HUDEP-2 (cell line): ENCODE measurements around the gene ATXN1.

ENCODE experiments used
- DNase-seq, 76 experiments: peaks; one replicate each; lab custom pipeline; 2025; ENCODE audit not compliant: unreplicated experiment in 76 of 76; lab: John Stamatoyannopoulos, UW

ATXN1 gene

DNA sequence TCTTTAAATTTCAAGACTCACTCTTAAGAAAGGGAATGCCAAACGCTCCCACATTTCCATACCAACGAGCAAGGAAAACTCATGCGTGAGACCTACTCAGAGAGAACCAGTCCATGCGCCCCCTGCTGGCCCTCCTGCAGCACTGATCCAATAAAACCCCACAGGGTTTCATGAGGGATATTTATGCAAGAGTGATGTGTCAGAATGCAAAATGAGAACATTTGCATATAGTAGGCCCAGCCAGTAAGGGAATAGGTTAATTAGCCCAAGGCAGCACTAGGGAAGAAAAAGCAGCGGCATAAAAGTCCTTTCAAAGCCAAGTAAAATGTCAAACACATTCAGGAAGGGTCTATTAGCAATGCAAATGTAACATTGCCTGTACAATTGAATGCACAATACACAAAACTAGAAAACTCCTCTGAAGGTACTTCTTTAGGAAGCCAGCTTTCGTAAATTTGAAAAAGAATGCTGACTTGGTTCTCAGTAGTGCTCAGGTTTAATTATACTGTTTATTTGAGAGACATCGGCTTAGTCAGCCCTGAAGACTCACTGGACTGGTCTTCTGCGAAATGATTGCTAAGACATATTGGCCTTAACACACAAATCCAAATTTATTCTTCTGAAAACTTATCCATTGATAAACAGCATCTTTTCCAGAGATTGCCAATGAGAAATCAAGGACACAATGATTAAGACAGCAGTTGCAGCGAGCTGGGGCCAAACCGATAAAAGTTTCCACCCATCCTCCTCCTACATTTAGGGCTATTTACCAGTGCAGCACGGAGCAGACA lies 429.7 kb downstream of the ATXN1 start:
- DNase-seq = peak in 54 of 76 experiments; percentile 9 to 71 (median 42)

DNA sequence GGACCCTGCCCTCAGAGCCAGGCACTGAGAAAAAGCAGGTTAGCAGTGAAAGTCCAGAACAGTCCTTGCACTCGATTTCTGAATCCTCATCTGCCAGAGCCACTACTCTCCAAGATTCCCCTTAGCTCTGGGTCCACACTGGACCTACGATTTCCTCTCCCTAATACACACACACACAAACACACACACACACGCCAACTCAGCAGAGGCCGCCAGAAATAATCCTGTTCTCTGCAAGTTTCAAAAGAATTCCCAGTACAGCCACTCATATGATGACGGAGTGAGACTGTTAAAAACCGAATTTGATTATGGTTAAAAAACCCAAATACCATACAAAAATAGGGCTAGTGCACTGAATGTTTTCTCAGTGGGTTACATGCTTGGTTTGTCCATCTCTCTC lies 432.0 kb downstream of the ATXN1 start:
- no peak for DNase-seq

DNA sequence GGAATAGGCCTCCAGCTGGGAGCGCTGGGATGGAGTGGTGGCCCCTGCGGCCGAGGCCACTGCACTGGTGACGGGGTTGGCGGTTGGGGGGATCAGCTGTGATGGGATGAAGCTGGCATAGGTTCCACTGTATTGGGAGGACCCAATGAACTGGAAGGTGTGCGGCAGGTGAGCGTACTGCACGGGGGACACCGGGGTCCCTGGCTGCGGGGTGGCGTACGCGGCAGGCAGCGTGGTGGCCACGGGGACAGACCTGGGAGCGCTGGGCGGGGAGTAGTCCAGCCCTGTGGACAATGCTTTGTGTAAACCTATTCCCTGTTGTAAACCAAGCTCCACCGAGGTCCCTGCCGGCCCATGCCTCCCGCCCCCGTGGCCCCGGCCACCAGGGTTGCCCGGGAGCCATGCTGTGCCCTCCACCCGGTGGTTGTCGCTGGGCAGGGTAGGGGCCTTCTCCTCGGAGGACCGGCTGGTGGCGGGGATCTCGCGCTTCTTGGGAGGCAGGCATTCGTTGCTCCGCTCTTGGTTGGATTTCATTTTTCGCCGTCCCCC lies 433.4 kb downstream of the ATXN1 start:
- DNase-seq = no peak

DNA sequence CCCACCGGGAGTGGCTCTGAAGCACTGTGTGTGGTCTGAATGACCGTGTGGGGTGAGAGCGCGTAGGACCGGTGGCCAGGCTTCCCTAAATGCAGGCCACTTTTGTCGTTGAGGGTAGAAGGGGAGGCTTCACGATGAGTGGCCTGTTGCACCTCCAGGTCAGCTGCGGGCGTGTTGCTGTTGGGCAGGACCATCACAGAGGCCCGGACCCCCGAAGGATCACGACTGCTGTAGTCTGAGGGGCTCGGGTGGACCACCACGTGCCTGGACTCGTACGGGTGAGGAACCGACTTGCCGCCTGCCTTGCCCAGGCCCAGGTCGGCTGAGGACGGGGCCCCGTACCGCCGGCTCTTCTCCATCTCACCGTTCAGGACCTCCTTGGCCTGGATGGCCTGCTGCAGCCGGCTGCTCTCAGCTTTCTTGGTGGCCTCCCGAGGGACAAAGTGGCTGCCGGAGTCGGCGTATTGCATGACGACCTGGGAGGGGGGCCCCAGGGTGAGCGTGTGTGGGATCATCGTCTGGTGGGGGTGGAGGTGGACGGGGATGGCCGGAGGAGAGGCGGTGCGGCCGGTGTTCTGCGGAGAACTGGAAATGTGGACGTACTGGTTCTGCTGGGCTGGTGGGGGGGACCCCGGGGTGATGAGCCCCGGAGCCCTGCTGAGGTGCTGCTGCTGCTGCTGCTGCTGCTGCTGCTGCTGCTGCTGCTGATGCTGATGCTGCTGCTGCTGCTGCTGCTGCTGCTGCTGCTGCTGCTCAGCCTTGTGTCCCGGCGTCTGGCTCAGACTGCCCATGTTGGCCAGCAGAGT lies 434.1 kb downstream of the ATXN1 start:
- DNase-seq = no peak

DNA sequence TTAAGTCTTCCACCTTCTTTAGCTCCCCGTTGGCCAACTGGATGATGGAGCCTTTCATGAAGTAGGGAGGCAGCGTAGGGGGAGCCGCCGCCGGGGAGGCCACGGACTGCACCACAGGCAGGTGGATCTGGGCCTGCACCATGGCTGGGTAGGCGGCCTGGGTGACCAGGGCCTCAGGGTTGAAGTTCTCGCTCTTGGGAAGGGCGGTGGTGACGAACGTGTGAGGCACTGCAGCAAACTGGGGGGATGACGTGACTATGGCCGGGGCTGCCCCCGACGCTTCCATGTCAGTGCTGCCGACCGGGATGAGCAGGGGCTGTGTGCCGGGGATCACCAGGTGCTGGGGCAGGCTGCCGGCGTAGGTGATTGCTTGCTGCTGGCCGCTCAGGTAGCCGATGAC lies 434.7 kb downstream of the ATXN1 start:
- no peak for DNase-seq

DNA sequence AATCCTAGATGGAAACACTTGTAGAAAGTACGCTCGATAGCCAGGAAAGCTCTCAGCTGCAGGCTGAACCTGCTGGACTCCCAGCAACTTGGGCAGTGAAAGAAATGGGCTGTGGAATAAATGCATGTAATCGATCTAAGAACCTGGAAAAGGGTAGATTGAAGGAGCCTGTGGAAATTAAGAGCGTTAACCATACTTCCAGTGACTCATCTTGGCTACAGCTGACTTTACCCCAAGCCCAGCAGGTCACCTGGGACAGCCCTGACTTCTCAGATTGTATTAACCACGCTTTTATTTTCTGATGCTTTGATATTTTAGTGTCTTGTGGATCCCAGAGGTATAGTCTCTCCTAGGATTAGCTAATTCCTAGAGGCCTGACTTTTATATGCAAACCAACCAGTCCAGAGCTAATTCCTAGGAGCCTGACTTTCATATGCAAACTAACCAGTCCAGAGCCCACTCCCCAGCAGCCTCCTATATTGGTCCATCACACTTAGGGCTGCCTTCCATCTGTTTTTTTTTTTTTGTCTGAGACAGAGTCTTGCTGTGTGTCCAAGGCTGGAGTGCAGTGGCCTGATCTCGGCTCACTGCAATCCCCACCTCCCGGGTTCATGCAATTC lies 436.5 kb downstream of the ATXN1 start:
- no peak for DNase-seq

DNA sequence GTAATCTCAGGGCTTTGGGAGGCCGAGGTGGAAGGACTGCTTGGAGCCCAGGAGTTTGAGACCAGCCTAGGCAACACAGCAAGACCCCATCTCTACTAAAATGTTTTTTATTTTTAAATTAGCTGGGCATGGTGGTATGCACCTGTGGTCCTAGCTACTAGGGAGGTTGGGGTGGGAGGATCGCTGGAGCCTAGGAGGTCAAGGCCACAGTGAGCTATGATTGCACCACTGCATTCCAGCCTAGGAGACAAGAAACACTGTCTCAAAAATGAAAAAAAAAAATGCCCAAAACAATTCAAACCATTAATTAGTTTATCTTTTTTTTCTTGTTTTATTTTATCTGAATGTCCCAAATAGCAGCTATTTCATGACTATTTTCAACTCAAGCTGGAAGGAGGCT lies 437.1 kb downstream of the ATXN1 start:
- no peak for DNase-seq

DNA sequence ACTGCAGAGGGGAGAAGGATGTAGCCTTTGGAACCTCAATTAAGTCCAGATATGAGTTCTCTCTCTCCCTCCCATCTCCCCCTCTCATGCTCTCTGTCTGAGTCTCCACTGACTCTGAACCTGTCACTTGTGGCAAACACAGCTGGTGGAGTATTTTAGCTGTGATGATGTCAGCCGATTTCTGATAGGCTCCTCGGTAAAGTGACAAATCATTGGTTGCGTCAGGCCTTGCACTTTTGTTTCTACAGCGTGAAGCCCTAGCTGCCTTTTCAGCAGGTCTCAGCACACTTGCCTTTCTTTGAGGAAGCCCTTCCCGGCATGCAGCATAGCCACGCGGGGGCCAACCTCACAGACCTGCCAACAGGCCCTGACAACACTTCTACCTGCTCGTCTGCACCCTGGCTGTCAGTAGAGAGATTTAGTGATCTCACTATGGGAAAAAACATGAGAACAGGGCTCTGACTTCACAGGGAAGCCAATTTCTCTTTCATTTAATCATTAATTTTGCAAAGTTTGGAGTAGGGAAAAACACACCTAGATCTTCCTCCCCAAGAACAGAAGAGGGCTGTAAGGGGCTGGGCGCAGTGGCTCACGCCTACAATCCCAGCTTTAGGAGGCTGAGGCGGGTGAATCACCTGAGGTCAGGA lies 438.5 kb downstream of the ATXN1 start:
- DNase-seq = no peak

DNA sequence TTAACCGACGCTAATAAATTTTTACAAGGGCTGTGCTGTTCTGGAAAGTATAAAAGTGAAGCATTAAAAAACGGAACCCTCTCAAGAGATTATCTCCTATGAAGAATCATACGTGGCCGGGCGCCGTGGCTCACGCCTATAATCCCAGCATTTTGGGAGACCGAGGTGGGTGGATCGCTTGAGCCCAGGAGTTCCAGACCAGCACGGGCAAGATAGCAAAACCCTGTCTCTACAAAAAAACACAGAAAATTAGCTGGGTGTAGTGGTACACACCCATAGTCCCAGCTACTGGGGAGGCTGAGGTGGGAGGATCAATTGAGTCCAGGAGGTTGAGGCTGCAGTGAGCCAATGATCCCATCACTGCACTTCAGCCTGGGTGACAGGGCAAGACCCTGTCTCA lies 439.4 kb downstream of the ATXN1 start:
- DNase-seq = no peak

DNA sequence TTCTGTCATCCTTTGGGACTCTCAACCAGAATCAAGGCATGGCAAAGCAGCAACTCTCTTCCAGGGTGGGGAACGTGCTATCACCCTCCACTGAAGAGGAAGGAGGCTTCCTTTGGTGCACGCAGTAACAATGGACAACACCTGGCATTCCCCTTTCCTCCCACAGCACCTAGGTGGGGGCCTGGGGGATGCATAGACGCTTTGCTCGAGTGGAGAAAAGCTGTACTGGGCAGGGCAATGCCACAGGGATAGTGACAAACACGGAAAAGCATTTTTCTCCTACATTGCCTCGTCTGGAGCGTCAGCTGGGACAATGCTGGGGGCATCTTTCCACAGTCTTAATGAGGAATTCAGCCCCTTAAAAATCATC lies 439.9 kb downstream of the ATXN1 start:
- DNase-seq = no peak

DNA sequence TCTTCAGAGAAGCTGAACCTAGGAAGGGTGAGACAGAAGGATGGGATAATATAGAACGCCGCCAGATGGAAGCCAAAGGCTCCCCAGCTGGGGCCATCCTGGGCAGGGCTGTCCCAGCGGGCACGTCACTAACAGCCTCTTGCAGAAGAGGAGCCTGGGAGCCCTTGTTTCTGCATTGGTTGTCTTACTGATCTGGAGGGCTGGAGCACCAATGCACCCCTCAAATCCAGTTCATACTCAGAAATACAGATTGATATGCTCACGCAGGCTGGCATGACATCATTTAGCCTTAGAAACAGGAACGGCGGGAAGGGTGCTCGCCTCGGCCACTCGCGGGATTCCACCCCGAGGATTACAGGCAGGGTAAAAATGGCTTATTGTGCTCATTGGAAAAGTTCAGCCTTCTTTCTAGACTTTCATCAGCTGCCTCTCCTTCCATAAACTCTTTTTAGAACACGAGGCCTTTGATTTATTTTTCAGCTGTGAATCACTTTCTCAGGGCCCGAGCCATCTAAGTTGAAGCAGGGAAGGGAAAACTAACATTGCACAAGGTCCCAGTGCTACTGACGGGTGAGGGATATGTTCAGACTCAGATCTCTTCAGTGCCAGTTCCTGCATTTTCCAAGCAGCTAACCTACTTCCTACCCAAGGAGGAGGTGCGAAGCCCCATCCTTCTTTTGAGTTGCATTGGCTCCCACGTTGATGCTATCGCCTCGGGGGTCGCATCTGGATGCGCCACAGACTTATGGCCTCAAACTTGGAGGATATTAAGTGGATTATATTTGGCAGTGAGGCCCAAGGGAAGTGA lies 440.5 kb downstream of the ATXN1 start:
- DNase-seq = no peak

DNA sequence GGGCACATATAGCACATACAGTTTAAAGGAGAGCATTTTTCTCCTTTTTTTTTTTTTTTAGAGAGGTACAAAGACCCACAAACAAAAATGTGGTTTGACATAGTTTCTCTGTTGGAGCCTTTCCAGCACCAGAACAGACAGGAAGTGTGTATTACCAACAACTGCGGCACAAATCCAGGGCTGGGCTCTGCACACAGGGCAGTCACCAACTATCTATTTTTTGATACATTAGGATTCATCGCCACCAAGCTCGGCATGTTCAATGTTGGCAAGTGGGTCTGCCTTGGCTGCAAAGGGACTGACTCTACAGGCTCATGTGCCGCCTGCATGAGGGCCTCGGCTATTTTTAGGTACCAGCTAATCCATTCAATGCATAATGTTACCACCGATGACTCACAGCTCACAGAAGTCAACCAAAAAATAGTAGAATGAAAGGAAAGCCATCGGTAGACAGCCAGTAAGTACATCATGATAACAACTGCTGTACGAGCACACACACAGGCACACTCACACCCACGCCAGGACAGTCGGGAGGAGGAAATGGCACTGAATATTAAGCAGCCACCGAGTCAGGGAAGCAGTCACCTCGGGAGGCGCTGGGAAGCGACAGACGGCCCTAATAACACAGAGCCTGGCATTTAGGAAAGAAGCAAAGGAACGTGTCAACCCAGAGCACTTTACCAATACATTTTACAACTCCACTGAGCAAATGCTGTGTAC lies 441.3 kb downstream of the ATXN1 start:
- DNase-seq = peak in 67 of 76 experiments; percentile 23 to 85 (median 57)

DNA sequence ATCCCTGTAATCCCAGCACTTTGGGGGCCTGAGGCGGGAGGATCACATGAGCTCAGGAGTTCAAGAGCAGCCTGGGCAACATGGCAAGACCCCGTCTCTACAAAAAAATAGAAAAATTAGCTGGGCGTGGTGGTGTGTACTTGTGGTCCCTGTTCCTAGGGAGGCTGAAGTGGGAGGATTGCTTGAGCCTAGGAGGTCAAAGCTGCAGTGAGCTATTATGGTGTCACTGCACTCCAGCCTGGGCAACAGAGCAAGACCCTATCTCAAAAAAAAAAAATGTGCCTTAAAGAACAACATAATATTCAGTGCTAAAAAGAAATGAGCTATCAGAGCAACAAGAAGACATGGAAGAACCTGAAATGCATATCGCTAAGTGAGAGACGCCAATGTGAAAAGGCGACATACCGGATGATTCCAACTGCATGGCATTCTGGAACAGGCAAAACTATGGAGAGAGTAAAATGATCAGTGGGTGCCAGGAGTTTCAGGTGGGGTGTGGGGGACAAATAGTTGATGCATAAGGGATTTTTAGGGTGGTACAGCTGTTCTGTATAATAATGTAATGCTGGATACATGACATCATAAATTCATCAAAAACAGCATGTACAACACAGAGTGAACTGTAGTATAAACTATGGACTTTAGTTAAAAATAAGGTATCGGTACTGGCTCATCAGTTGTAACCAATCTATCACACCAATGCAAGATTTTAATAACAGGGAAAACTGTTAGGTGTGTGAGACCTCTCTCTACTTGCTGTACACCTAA lies 442.1 kb downstream of the ATXN1 start:
- DNase-seq = no peak

DNA sequence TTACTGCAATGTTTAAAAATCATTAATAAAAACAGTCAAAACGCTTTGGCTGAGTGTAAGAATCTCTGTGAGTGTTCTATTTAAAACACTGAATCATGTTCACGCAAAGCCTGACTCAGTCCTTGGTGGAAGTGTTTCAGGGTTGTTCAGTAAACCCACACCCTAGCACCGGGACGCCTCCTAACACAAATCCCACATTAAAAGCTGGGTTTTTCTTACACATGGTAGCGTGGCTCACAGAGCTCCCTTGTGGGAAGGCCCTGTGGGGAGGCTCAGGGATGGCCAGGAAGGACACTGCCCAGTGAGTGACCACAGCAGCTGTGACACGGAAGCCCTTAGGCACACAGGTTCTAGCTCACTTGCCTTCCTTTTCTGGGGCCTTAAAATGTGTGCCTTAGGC lies 442.7 kb downstream of the ATXN1 start:
- no peak for DNase-seq

DNA sequence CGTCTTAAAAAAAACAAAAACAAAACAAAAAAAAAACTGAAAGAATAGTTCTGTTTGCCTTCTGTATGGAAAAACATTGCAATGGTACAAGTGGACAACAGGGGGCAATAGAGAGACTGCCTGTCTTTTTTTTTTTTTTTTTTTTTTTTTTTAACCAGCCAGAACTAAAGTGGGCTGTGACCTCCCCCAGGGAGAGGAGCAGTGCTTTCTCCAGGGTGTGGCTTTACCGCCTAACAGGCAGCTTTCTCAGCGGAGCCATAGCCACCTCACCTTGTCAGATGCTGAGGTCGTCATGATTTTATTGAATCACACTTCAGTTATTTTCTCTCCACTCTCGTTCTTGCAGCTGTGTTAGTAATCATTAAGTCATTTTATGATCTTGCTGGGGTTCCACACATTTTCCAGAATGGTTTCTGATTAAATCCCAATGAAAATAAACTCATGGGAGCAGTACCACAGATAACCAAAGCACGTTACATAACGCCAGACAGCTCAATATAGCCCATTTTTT lies 444.5 kb downstream of the ATXN1 start:
- DNase-seq = peak in 39 of 76 experiments; percentile 11 to 72 (median 41)

DNA sequence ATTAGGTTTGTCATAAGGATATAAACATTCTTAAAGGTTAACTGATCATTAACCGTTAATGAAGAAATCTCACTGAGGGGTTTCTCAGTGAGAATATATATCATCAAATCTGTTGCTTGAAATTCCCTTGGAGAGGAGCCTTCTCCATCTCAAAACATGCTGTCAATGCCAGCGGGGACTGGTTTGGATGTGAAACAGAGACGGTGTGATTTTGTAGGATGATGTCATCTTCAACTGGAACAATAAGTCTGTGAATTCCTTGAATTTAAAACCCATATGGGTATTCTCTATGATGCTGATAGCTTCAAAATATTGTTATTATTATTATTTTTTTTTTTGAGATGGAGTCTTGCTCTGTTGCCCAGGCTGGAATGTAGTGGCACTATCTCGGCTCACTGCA lies 447.0 kb downstream of the ATXN1 start:
- no peak for DNase-seq

DNA sequence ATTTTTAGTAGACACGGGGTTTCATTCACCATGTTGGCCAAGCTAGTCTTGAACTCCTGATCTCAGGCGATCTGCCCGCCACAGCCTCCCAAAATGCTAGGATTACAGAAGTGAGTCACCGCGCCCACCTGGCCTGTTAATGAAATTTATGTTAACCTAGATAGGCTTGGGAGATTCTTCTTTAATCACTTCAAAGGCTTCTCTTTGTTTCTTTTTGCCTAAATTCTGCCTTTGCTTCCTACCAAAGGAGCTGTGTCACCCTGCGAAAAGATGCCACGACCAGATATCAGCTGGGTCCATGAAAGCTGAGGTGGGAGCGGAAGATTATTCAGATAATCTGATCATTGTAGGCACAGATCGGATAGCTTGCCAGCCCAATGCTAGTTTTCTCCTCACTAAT lies 447.5 kb downstream of the ATXN1 start:
- peak in 1 of 76 experiments; percentile 37 for DNase-seq

DNA sequence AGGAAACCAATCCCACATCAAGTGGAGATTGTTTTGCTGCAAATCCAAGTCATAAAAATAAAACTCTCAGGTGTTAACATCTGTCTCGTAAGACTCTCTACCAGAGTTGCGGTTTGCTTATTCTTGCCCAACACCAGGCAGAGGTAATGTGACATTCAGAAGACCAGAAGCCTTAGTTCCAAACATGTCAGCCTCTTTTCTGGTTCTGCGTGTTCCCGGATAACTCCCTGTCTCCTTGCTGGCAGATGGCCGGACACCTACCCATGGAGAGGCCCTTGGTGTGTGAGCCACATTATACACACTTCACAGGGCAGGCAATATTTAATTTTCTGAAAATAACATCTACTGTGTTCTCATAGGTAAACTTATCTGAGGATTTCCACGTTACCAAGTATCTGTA lies 449.5 kb downstream of the ATXN1 start:
- no peak for DNase-seq
